HepG2 (cell line): Measurements from ENCODE around the gene BSND. TPM values are rescaled to one million over a fixed set of nuclear protein-coding genes. Genes with fewer than 3 reads are reported as not detected.
A peak's percentile ranks its signal among the peaks of the same experiment; 100 is the strongest.

ENCODE experiments used
- ARID4A ChIP-seq: sonication (generic); formaldehyde crosslinking; IDR thresholded peaks from 2 replicates; pipeline ENCODE4 v1.5.0; 2020; ENCODE audit warnings: mild to moderate bottlenecking, missing genetic modification reagents, borderline replicate concordance
- ARID5B ChIP-seq: IDR thresholded peaks from 2 replicates; pipeline ENCODE4 v1.4.0; 2020; ENCODE audit warnings: mild to moderate bottlenecking, missing genetic modification reagents
- HDAC1 ChIP-seq: sonication (generic); formaldehyde crosslinking; IDR thresholded peaks from 2 replicates; pipeline ENCODE4 v1.5.1; 2020; ENCODE audit warnings: mild to moderate bottlenecking, missing genetic modification reagents
- MAFF ChIP-seq: IDR thresholded peaks from 2 replicates; pipeline ENCODE4 v1.6.1; 2011; ENCODE audit warnings: low read depth, low read length, improper control_type of control experiment
- MAZ ChIP-seq, 2 experiments: sonication (generic) in 1 of 2; formaldehyde crosslinking in 1 of 2; IDR thresholded peaks; 2 replicates each; pipeline versions ENCODE4 v1.5.0 to v1.6.1; 2012 to 2020; ENCODE audit warnings: low read depth in 2 of 2, mild to moderate bottlenecking in 2 of 2, borderline replicate concordance in 1 of 2, improper control_type of control experiment in 1 of 2, low read length in 1 of 2, missing genetic modification reagents in 1 of 2, moderate library complexity in 1 of 2
- MEIS2 ChIP-seq: sonication (generic); formaldehyde crosslinking; IDR thresholded peaks from 2 replicates; pipeline ENCODE4 v1.9.0; 2021; ENCODE audit warnings: mild to moderate bottlenecking, missing genetic modification reagents
- NCOR1 ChIP-seq: fragments of 200-600 bp; sonication (generic); IDR thresholded peaks from 2 replicates; pipeline ENCODE4 v1.7.0; 2017; ENCODE audit warnings: antibody characterized with exemption, low read length, borderline replicate concordance
- REPIN1 ChIP-seq: sonication (generic); formaldehyde crosslinking; IDR thresholded peaks from 2 replicates; pipeline ENCODE4 v1.8.0; 2022; ENCODE audit warnings: missing genetic modification reagents, low read depth, mild to moderate bottlenecking, borderline replicate concordance
- SOX6 ChIP-seq, 2 experiments: fragments of 450-650 bp in 1 of 2; sonication (generic) in 1 of 2; formaldehyde crosslinking in 1 of 2; IDR thresholded peaks; 2 replicates each; pipeline versions ENCODE4 v1.4.0 to v1.6.1; 2017 to 2020; ENCODE audit warnings: antibody characterized with exemption in 1 of 2, mild to moderate bottlenecking in 1 of 2, missing genetic modification reagents in 1 of 2
- ZMYM3 ChIP-seq: sonication (generic); formaldehyde crosslinking; IDR thresholded peaks from 2 replicates; pipeline ENCODE4 v1.5.1; 2020; ENCODE audit warnings: mild to moderate bottlenecking, missing genetic modification reagents
- ZNF235 ChIP-seq: sonication (generic); formaldehyde crosslinking; IDR thresholded peaks from 2 replicates; pipeline ENCODE4 v1.8.1; 2023; ENCODE audit warnings: mild to moderate bottlenecking, missing genetic modification reagents, borderline replicate concordance
- ZNF30 ChIP-seq: sonication (generic); formaldehyde crosslinking; IDR thresholded peaks from 2 replicates; pipeline ENCODE4 v1.5.0; 2020; ENCODE audit warnings: mild to moderate bottlenecking, missing genetic modification reagents
- ZNF556 ChIP-seq: sonication (generic); formaldehyde crosslinking; IDR thresholded peaks from 2 replicates; pipeline ENCODE4 v1.4.0; 2020; ENCODE audit warnings: mild to moderate bottlenecking, missing genetic modification reagents, borderline replicate concordance
- ZNF639 ChIP-seq: conservative IDR thresholded peaks from 2 replicates; pipeline ENCODE4 v1.6.1; 2018; ENCODE audit warnings: missing genetic modification reagents
- ZNF761 ChIP-seq: sonication (generic); formaldehyde crosslinking; conservative IDR thresholded peaks from 2 replicates; pipeline ENCODE4 v1.4.0; 2020; ENCODE audit warnings: mild to moderate bottlenecking, missing genetic modification reagents
- ZNF816 ChIP-seq: sonication (generic); formaldehyde crosslinking; IDR thresholded peaks from 2 replicates; pipeline ENCODE4 v1.8.0; 2022; ENCODE audit warnings: missing genetic modification reagents, mild to moderate bottlenecking, borderline replicate concordance
- polyA plus RNA-seq, 8 experiments: library from polyadenylated mRNA; depleted of rRNA in 3 of 8; stranded (reverse) in 7 of 8; unstranded in 1 of 8; fragments of >200 nt; fragmentation: Illumina TruSeq in 4 of 8; extraction: Trizol in 4 of 8; gene quantifications; 2 replicates each; pipeline versions ENCODE4 v1.2.1 to v1.2.3, GENCODE V29; 2011 to 2016; ENCODE audit warnings: low read depth in 4 of 8, missing spikeins in 1 of 8, mixed read lengths in 1 of 8; ENCODE audit not compliant: insufficient read depth in 1 of 8
- total RNA-seq, 5 experiments: library from RNA; depleted of rRNA; stranded (reverse); fragments of >200 nt; fragmentation: Illumina TruSeq; extraction: Trizol; gene quantifications; 2 replicates each; pipeline ENCODE4 v1.2.3, GENCODE V29; 2016; ENCODE audit warnings: low read depth in 1 of 5

The BSND gene
- total and polyA plus RNA-seq, 2 of the 13 experiments (the other 11 are each of a cell fraction or from before 2014, with no cell fraction given) = not detected

- TF ChIP-seq ARID4A (peak; percentile 43; the same call in 1 of the 2 replicates), REPIN1 (CRISPR knock-in tag) (0 out of 2 replicates have a peak, but pooled peaks have one; percentile 31), MAFF (peak; percentile 38), ARID5B (CRISPR knock-in tag) (peak; percentile 59), ZNF816 (CRISPR knock-in tag) (0 out of 2 replicates have a peak, but pooled peaks have one; percentile 39), HDAC1 (CRISPR knock-in tag) (peak; percentile 64), NCOR1 (no peak), MAZ (IDR thresholded peaks at IDR 0.05; ENCODE audit: borderline replicate concordance, low read depth, low read length) (no peak), MAZ (CRISPR knock-in tag; IDR thresholded peaks at IDR 0.05; ENCODE audit: low read depth) (peak; percentile 60; the same call in 1 of the 2 replicates), ZMYM3 (CRISPR knock-in tag) (peak; percentile 59; the same call in 1 of the 2 replicates), ZNF556 (peak; percentile 54; the same call in 1 of the 2 replicates), SOX6 (IDR thresholded peaks at IDR 0.05) (no peak), SOX6 (CRISPR knock-in tag; IDR thresholded peaks at IDR 0.05) (peak; percentile 56), ZNF639 (CRISPR knock-in tag) (no peak), MEIS2 (CRISPR knock-in tag) (no peak), ZNF30 (CRISPR knock-in tag) (no peak), ZNF761 (CRISPR knock-in tag) (0 out of 2 replicates have a peak, but pooled peaks have one; percentile 40), ZNF235 (CRISPR knock-in tag) (no peak)
These were observed 48.2 kb upstream of the BSND start (continued) for GRCh38 chr1:54950369-54951163.
